Colonic mucosa (tissue), 4 donors: ENCODE measurements around the gene GALNT18. TPM values are rescaled to one million over a fixed set of nuclear protein-coding genes. Genes with fewer than 3 reads are reported as not detected.

Experiments used
- DNase-seq: peaks from one replicate; pipeline ENCODE4 v3.0.0-alpha.2; 2020
- H3K27ac ChIP-seq: fragments of 200-600 bp; one replicate; pipeline ENCODE4 v1.8.0; 2021
- H3K27me3 ChIP-seq: fragments of 200-600 bp; one replicate; pipeline ENCODE4 v1.8.0; 2021
- H3K36me3 ChIP-seq: fragments of 200-600 bp; one replicate; pipeline ENCODE4 v1.8.0; 2021
- H3K4me1 ChIP-seq: fragments of 200-600 bp; one replicate; pipeline ENCODE4 v1.8.0; 2021; ENCODE audit warnings: mild to moderate bottlenecking
- H3K4me3 ChIP-seq: fragments of 200-600 bp; one replicate; pipeline ENCODE4 v1.8.0; 2021
- H3K9ac ChIP-seq, 2 donors: one replicate each; pipeline ENCODE4 v1.7.0; 2013; ENCODE audit warnings: control low read depth in 2 of 2, low read depth in 2 of 2, low read length in 2 of 2
- H3K9me3 ChIP-seq: fragments of 200-600 bp; one replicate; pipeline ENCODE4 v1.8.0; 2021
- intact Hi-C: fragments of 100-400 bp; cut with DNase I; formaldehyde crosslinking; loops from one replicate; pipeline ENCODE4 v1.14.1; 2022
- total RNA-seq, 2 donors: library from RNA; stranded (reverse); fragmentation: NEBNext Ultra II Directional in 1 of 2; extraction: Animal tissue kit (Norgen Biotek cat#: 25700) in 1 of 2; gene quantifications; one replicate each; pipeline ENCODE4 v1.2.1, GENCODE V29; 2021
- TF ChIP-seq, protein P1 (sequence below): fragments of 200-600 bp; IDR thresholded peaks from one replicate; pipeline ENCODE4 v1.8.0; 2022; ENCODE audit warnings: antibody characterized with exemption, mild to moderate bottlenecking
- donor health status: healthy.
- donor health status: DM: no; HTN: no; CAD: no.
- donor health status: DM: no; HTN: no; CAD: no.

The GALNT18 gene
- total RNA-seq, 2 donors from 2014 or later = 3.6 to 8.3 TPM

DNA sequence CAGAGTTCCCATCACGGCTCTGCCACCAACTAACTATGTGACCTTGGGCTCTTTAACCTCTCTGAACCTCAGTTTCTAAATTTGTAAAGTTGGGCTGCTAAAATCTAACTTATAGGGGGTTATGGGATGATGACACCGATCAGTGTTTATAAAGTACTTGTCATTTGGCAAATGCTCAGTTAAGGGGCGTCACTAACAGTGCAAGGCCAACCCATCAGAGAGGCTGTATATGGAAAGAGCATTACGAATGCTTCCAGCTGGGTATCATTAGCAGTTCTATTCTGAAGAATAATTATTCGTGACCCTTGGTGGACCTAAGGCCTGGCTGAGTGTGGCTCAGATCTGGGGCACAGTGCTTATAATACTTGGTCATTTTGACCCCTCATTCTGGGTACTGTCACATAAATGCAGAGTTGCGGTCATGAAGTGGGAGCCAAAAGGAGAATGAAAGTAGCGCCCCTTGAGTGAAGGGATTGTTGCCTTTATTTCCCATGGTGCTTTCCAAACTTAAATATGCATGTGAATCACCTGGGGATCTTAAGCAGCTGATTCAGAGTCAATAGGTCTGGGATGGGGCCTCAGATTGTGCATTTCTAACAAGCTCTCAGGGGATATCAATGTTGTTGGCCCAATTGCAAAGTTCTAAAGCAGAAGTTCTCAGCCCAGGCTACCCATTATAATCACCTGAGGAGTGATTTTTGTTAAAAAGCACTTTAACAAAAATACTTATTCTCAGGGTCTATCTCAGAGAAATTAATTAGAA is 384.6 kb downstream of the GALNT18 start:
- H3K9ac ChIP-seq = no peak overlapping the region
- intact Hi-C loops = no loop called here
- no peak for DNase-seq
- no peaks in the 10 kb centered on the region for H3K4me1 ChIP-seq
- H3K9me3 ChIP-seq = no peaks in the 10 kb centered on the region
- no peaks in the 10 kb centered on the region for H3K27me3 ChIP-seq
- H3K27ac ChIP-seq = no peak overlapping the region
- H3K36me3 ChIP-seq = no peaks in the 10 kb centered on the region
- no peak overlapping the region for H3K4me3 ChIP-seq
- TF ChIP-seq, protein P1, sequence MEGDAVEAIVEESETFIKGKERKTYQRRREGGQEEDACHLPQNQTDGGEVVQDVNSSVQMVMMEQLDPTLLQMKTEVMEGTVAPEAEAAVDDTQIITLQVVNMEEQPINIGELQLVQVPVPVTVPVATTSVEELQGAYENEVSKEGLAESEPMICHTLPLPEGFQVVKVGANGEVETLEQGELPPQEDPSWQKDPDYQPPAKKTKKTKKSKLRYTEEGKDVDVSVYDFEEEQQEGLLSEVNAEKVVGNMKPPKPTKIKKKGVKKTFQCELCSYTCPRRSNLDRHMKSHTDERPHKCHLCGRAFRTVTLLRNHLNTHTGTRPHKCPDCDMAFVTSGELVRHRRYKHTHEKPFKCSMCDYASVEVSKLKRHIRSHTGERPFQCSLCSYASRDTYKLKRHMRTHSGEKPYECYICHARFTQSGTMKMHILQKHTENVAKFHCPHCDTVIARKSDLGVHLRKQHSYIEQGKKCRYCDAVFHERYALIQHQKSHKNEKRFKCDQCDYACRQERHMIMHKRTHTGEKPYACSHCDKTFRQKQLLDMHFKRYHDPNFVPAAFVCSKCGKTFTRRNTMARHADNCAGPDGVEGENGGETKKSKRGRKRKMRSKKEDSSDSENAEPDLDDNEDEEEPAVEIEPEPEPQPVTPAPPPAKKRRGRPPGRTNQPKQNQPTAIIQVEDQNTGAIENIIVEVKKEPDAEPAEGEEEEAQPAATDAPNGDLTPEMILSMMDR = no peak

- no peaks in the 10 kb centered on the region for H3K4me1 ChIP-seq
- intact Hi-C loops = no loop called here
- no peaks in the 10 kb centered on the region for H3K9me3 ChIP-seq
- no peak overlapping the region for H3K27ac ChIP-seq
- H3K4me3 ChIP-seq = no peak overlapping the region
- H3K36me3 ChIP-seq = no peaks in the 10 kb centered on the region
- TF ChIP-seq, protein P1 = no peak
- DNase-seq = no peak
- H3K9ac ChIP-seq = no peak overlapping the region
- H3K27me3 ChIP-seq = no peaks in the 10 kb centered on the region
These were observed 385.2 kb downstream of the GALNT18 start for GRCh38 chr11:11236498-11237059.

GRCh38 chr11:11231763-11232162 is 390.0 kb downstream of the GALNT18 start:
- intact Hi-C loops = no loop called here
- Histone ChIP-seq H3K9ac (no peak overlapping the region), H3K9me3 (no peaks in the 10 kb centered on the region), H3K27ac (no peak overlapping the region), H3K36me3 (no peaks in the 10 kb centered on the region), H3K27me3 (no peaks in the 10 kb centered on the region), H3K4me1 (no peaks in the 10 kb centered on the region), H3K4me3 (no peak overlapping the region)
- DNase-seq = no peak
- TF ChIP-seq, protein P1 = no peak

- H3K9me3 ChIP-seq = no peaks in the 10 kb centered on the region
- no peak overlapping the region for H3K9ac ChIP-seq
- TF ChIP-seq, protein P1 = peak; percentile 32
- intact Hi-C loops = no loop called here
- H3K4me3 ChIP-seq = no peak overlapping the region
- no peaks in the 10 kb centered on the region for H3K4me1 ChIP-seq
- no peak overlapping the region for H3K27ac ChIP-seq
- H3K36me3 ChIP-seq = no peaks in the 10 kb centered on the region
- H3K27me3 ChIP-seq = no peaks in the 10 kb centered on the region
- no peak for DNase-seq
These were observed 390.8 kb downstream of the GALNT18 start for GRCh38 chr11:11230802-11231562.

- intact Hi-C loops = no loop called here
- Histone ChIP-seq H3K27ac (no peak overlapping the region), H3K9me3 (no peaks in the 10 kb centered on the region), H3K9ac (no peak overlapping the region), H3K4me1 (no peaks in the 10 kb centered on the region), H3K4me3 (no peak overlapping the region), H3K27me3 (no peaks in the 10 kb centered on the region), H3K36me3 (no peaks in the 10 kb centered on the region)
- no peak for DNase-seq
- TF ChIP-seq, protein P1 = no peak
These were observed 391.7 kb downstream of the GALNT18 start for GRCh38 chr11:11230087-11230486.
